ENCODE measurements around the gene HHIPL1.

HHIPL1 gene

DNA sequence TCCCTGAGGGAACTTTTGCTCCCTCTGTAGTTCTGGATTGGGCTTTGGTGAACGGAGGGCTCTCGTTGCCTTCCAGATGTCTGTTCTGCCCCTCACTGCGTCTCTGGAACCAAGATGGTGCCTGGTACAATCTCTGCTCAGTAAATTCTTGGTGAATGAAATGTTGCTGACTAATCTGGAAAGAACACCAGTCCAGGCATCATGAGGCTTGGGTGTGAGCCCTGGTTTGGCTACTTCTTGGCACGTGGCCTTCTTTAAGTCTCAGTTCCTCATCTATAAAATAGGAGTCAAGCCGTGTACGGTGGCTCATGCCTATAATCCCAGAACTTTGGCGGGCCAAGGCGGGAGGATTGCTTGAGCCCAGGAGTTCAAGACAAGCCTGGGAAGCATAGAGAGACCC is 4.3 kb downstream of the HHIPL1 start:
- TF ChIP-seq, protein P1, sequence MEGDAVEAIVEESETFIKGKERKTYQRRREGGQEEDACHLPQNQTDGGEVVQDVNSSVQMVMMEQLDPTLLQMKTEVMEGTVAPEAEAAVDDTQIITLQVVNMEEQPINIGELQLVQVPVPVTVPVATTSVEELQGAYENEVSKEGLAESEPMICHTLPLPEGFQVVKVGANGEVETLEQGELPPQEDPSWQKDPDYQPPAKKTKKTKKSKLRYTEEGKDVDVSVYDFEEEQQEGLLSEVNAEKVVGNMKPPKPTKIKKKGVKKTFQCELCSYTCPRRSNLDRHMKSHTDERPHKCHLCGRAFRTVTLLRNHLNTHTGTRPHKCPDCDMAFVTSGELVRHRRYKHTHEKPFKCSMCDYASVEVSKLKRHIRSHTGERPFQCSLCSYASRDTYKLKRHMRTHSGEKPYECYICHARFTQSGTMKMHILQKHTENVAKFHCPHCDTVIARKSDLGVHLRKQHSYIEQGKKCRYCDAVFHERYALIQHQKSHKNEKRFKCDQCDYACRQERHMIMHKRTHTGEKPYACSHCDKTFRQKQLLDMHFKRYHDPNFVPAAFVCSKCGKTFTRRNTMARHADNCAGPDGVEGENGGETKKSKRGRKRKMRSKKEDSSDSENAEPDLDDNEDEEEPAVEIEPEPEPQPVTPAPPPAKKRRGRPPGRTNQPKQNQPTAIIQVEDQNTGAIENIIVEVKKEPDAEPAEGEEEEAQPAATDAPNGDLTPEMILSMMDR (IDR thresholded peaks at IDR 0.05), result no peak
- H3K27ac ChIP-seq, result no peak overlapping the region

DNA sequence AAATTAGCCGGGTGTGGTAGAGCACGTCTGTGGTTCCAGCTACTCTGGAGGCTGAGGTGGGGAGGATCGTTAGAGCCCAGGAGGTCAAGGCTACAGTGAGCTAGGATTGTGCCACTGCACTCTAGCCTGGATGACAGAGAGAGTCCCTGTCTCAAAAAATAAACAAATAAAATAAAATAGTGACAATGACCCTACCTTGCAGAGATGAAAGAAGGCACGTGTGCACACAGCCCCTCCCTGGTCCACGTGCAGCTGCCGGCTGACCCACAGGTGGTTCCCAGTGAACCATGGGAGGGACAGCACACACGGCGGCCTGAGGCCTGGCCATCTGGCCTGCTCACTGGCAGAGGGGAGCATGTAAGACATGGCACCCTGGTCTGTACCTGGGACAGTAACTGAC is 4.7 kb downstream of the HHIPL1 start:
- H3K27ac ChIP-seq, result no peak overlapping the region
- TF ChIP-seq ZFX (IDR thresholded peaks at IDR 0.05; ENCODE audit: borderline replicate concordance), result no peak
- TF ChIP-seq, protein P1 (IDR thresholded peaks at IDR 0.05), result no peak

DNA sequence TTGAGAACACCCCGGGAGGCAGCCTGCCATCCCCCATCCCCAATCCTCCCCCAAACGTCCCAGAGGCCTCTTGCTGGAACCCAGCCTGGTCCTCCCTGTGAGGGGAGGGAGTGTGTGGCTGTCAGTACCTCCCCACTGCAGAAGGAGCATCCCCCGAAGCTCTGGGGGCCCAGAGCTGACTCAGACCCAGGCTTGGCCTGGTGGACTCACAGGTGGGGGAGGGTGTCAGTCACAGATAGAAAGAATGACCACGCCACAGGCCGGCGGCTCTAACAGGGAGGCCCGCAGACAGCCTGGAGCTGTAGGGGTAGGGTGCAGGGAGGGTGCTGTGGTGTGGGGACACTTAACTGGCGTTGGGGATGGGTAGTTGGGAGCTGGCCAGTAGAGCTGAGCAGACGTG is 5.3 kb downstream of the HHIPL1 start:
- TF ChIP-seq, protein P1 (IDR thresholded peaks at IDR 0.05), result no peak
- TF ChIP-seq ZFX (IDR thresholded peaks at IDR 0.05; ENCODE audit: borderline replicate concordance), result no peak
- H3K27ac ChIP-seq, result no peak overlapping the region

DNA sequence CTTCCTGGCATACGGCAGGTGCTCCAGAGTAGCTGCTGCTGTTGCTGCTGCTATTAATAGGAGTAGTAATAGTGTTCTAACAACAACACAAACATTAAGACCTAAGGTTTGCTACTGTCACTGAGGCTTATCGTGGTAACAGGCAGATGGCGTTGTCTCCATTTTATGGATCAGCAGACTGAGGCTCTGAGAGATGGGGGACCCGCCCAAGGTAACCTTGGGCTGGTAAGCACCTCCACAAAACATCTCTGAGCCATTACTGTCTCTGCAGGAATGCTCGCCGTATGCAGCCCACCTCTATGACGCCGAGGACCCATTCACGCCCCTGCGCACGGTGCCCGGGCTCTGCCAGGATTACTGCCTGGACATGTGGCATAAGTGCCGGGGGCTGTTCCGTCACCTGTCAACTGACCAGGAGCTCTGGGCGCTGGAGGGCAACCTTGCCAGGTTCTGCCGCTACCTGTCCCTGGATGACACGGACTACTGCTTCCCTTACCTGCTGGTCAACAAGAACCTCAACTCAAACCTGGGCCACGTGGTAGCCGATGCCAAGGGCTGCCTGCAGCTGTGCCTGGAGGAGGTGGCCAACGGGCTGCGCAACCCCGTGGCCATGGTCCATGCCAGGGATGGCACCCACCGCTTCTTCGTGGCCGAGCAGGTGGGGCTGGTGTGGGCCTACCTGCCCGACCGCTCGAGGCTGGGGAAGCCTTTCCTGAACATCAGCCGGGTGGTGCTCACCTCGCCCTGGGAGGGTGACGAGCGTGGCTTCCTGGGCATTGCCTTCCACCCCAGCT is 7.2 kb downstream of the HHIPL1 start:
- TF ChIP-seq ZFX (IDR thresholded peaks at IDR 0.05; ENCODE audit: borderline replicate concordance), result no peak
- TF ChIP-seq, protein P1 (IDR thresholded peaks at IDR 0.05), result no peak

DNA sequence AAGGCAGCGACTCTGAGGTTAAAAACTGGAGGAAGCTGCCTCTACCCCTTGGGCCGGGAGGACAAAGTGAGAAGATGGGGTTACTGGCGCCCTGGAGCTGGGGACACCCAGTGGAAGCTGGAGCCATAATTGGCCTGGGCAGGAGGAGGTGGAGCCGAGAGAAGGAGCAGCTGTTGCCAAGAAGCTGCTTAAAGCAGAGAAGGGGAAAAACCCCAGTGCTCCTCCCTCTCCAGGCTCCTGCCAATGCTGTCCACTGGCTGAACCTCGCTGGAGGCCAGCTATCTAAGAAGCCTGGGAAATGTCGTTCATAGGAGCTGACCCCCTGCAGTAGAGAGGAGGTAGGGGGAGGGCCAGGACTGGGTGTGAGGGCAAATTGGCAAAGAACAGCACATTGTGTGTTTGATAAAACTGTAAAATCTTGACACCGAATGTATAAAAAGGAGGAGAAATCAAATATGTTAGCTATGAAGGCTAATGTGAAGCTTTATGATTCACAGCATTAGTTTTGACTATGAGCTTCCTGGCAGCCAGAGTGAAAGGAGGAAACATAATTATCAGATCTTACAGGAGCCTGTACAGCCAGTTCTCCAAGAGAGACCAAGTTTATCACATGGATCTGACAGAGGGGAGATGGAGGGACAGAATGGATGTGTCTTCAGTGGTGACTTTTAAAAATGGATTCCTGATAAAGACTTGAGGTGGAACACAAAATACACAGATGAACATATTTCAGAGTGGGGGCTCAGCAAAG is 9.5 kb downstream of the HHIPL1 start:
- H3K27ac ChIP-seq, result no peak overlapping the region
- TF ChIP-seq, protein P1 (IDR thresholded peaks at IDR 0.05), result no peak
- no peak for TF ChIP-seq ZFX (IDR thresholded peaks at IDR 0.05; ENCODE audit: borderline replicate concordance)

More for the DNA sequence above, 7.2 kb downstream of the HHIPL1 start:
- H3K27ac ChIP-seq, result no peak overlapping the region

DNA sequence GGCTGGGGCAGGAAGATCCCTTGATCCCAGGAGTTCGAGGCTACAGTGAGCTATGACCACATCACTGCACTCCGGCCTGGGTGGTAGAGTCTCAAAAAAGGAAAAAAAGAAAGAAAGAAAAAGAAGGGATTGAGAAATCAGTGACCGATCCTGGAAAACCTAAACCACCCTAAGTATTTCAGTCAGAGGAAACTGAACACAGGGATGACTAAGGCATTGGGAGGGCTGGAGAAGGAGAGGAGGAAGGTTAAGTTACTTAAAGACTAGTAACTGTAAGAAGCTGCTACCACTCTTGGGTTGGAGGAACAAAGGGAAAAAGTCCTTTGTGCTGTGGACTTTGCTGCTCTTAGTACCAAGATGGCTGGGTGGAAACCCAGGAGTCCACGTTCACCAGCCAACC is 10.6 kb downstream of the HHIPL1 start:
- no peak for TF ChIP-seq ZFX (IDR thresholded peaks at IDR 0.05; ENCODE audit: borderline replicate concordance)
- TF ChIP-seq, protein P1 (IDR thresholded peaks at IDR 0.05), result no peak
- no peak overlapping the region for H3K27ac ChIP-seq

DNA sequence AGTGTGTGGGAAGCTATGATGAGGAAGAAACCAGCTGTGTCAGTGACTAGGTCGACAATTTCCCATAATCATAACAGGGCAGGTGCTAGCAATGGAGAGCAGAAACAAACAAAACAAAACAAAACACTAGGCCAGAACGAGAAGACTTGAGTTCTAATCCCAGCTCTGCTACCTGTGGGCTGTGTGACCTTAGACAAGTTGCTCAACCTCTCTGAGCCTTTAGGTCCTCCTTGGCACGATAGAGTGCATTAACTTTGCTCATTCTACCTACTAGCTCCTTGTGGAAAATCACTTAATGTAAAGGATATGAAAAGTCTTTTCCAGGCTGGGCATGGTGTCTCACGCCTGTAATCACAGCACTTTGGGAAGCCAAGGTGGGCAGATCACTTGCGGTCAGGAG is 11.2 kb downstream of the HHIPL1 start:
- TF ChIP-seq, protein P1 (IDR thresholded peaks at IDR 0.05), result no peak
- no peak for TF ChIP-seq ZFX (IDR thresholded peaks at IDR 0.05; ENCODE audit: borderline replicate concordance)
- no peak overlapping the region for H3K27ac ChIP-seq
